WTC11 (cell line): ENCODE measurements around the gene ZNF593. TPM values are rescaled to one million over a fixed set of nuclear protein-coding genes. Genes with fewer than 3 reads are reported as not detected.

ENCODE experiments used
- ATAC-seq: fragments of 200-7000 bp; cut with Tn5 transposase; 2 replicates; pipeline ENCODE4 v1.10.0; 2021; ENCODE audit warnings: mild to moderate bottlenecking, moderate library complexity
- CTCF ChIA-PET: fragments of 300-600 bp; sonication (Branson Sonifier 250); formaldehyde crosslinking; loops from one replicate; lab custom pipeline; 2021; ENCODE audit warnings: antibody characterized with exemption; lab: Charles Lee
- POLR2A ChIA-PET: fragments of 350-600 bp; sonication (Branson Sonifier 250); formaldehyde crosslinking; loops from one replicate; lab custom pipeline; 2021; ENCODE audit warnings: antibody characterized with exemption; lab: Charles Lee
- DNase-seq: peaks from one replicate; pipeline ENCODE4 v3.0.0; 2021; ENCODE audit warnings: low spot score
- H3K27ac Mint-ChIP-seq: 2 replicates; pipeline ENCODE4 v1.8.0; 2021; ENCODE audit warnings: mixed read lengths
- H3K27me3 Mint-ChIP-seq: 2 replicates; pipeline ENCODE4 v1.8.0; 2021; ENCODE audit warnings: low read depth, mild to moderate bottlenecking, moderate library complexity, mixed read lengths
- H3K36me3 Mint-ChIP-seq: 2 replicates; pipeline ENCODE4 v1.8.0; 2021; ENCODE audit warnings: mixed read lengths
- H3K4me1 Mint-ChIP-seq: 2 replicates; pipeline ENCODE4 v1.8.0; 2022; ENCODE audit warnings: mixed read lengths
- H3K4me3 Mint-ChIP-seq: 2 replicates; pipeline ENCODE4 v1.8.0; 2021; ENCODE audit warnings: mild to moderate bottlenecking, moderate library complexity, mixed read lengths
- H3K9me3 Mint-ChIP-seq: 2 replicates; pipeline ENCODE4 v1.8.0; 2021; ENCODE audit warnings: mixed read lengths
- ATF6 ChIP-seq: sonication (generic); formaldehyde crosslinking; IDR thresholded peaks from 2 replicates; pipeline ENCODE4 v1.8.1; 2023; ENCODE audit warnings: mild to moderate bottlenecking, missing genetic modification reagents
- CTCF ChIP-seq: fragments of 200-600 bp; IDR thresholded peaks from 2 replicates; pipeline ENCODE4 v1.8.0; 2022; ENCODE audit warnings: antibody characterized with exemption
- E2F1 ChIP-seq: sonication (generic); formaldehyde crosslinking; IDR thresholded peaks from 2 replicates; pipeline ENCODE4 v1.8.0; 2022; ENCODE audit warnings: mild to moderate bottlenecking, missing genetic modification reagents
- E2F5 ChIP-seq: sonication (generic); formaldehyde crosslinking; IDR thresholded peaks from 2 replicates; pipeline ENCODE4 v1.8.1; 2022; ENCODE audit warnings: mild to moderate bottlenecking, moderate library complexity, missing genetic modification reagents
- ELF4 ChIP-seq: sonication (generic); formaldehyde crosslinking; IDR thresholded peaks from 2 replicates; pipeline ENCODE4 v1.8.1; 2022; ENCODE audit warnings: low read depth, mild to moderate bottlenecking, moderate library complexity, missing genetic modification reagents
- ESRRA ChIP-seq: sonication (generic); formaldehyde crosslinking; IDR thresholded peaks from 2 replicates; pipeline ENCODE4 v1.8.1; 2022; ENCODE audit warnings: mild to moderate bottlenecking, missing genetic modification reagents, borderline replicate concordance
- GTF2I ChIP-seq: fragments of 250-450 bp; sonication (Bioruptor Pico); conservative IDR thresholded peaks from 2 replicates; pipeline ENCODE4 v1.4.0; 2021; ENCODE audit warnings: mild to moderate bottlenecking
- MYBL2 ChIP-seq: sonication (generic); formaldehyde crosslinking; IDR thresholded peaks from 2 replicates; pipeline ENCODE4 v1.8.1; 2023; ENCODE audit warnings: mild to moderate bottlenecking, moderate library complexity, missing genetic modification reagents
- NR1H2 ChIP-seq: sonication (generic); formaldehyde crosslinking; IDR thresholded peaks from 2 replicates; pipeline ENCODE4 v1.9.0; 2021; ENCODE audit warnings: mild to moderate bottlenecking, moderate library complexity, missing genetic modification reagents
- NR3C1 ChIP-seq: sonication (generic); formaldehyde crosslinking; conservative IDR thresholded peaks from 2 replicates; pipeline ENCODE4 v1.8.1; 2023; ENCODE audit warnings: low read depth, mild to moderate bottlenecking, missing genetic modification reagents
- TEAD1 ChIP-seq: sonication (generic); formaldehyde crosslinking; IDR thresholded peaks from 2 replicates; pipeline ENCODE4 v1.8.0; 2022; ENCODE audit warnings: mild to moderate bottlenecking, missing genetic modification reagents
- ZBTB21 ChIP-seq: sonication (generic); formaldehyde crosslinking; IDR thresholded peaks from 2 replicates; pipeline ENCODE4 v1.8.1; 2023; ENCODE audit warnings: mild to moderate bottlenecking, missing genetic modification reagents, borderline replicate concordance
- ZNF138 ChIP-seq: sonication (generic); formaldehyde crosslinking; conservative IDR thresholded peaks from 2 replicates; pipeline ENCODE4 v1.8.1; 2022; ENCODE audit warnings: mild to moderate bottlenecking, moderate library complexity, missing genetic modification reagents
- ZNF512 ChIP-seq: sonication (generic); formaldehyde crosslinking; IDR thresholded peaks from 2 replicates; pipeline ENCODE4 v1.8.1; 2022; ENCODE audit warnings: missing genetic modification reagents, borderline replicate concordance
- total RNA-seq: library from RNA; stranded (reverse); gene quantifications from 3 replicates; pipeline ENCODE4 v1.2.3, GENCODE V29; 2021

ZNF593 gene
- total RNA-seq, 1 experiment from 2014 or later: 49.1 TPM

GRCh38 chr1:26125946-26126320 is 43.8 kb upstream of the ZNF593 start:
- no peak for TF ChIP-seq ATF6
- no peak for TF ChIP-seq ZBTB21
- TF ChIP-seq CTCF: no peak
- H3K27me3 Mint-ChIP-seq: no peaks in the 10 kb centered on the region
- H3K36me3 Mint-ChIP-seq: 0 out of 2 replicates have a peak, but pooled peaks cover 3% of the 10 kb centered on the region
- no peak overlapping the region for H3K4me3 Mint-ChIP-seq
- no peak for DNase-seq
- CTCF ChIA-PET: interaction anchor here (1.2 to 4.2 kb wide), 2 partner anchors 19 to 64 kb away, joined by 3 to 31 read pairs; partner anchors contain the start of gene CATSPER4
- H3K9me3 Mint-ChIP-seq: no peaks in the 10 kb centered on the region
- ATAC-seq: no peak
- POLR2A ChIA-PET: no interaction called here
- peaks cover 12% of the 10 kb centered on the region for H3K4me1 Mint-ChIP-seq
- no peak overlapping the region for H3K27ac Mint-ChIP-seq

- ATAC-seq (no peak), DNase-seq (no peak)
- no peaks in the 10 kb centered on the region for H3K27me3 Mint-ChIP-seq
- H3K9me3 Mint-ChIP-seq: no peaks in the 10 kb centered on the region
- no peak for TF ChIP-seq E2F5 (CRISPR knock-in tag)
- no peak for TF ChIP-seq NR1H2 (CRISPR knock-in tag)
- no peak for TF ChIP-seq ESRRA (CRISPR knock-in tag)
- no peak for TF ChIP-seq MYBL2 (CRISPR knock-in tag)
- TF ChIP-seq E2F1: no peak
- TF ChIP-seq ZNF512 (CRISPR knock-in tag): no peak
- TF ChIP-seq TEAD1 (CRISPR knock-in tag): no peak
- no peak for TF ChIP-seq NR3C1 (CRISPR knock-in tag)
- no peak for TF ChIP-seq ELF4
- no peak for TF ChIP-seq GTF2I
- TF ChIP-seq ZNF138 (CRISPR knock-in tag): no peak
- ChIA-PET CTCF (interaction anchor here (0.6 to 4.2 kb wide), 5 partner anchors 13 to 89 kb away, joined by 3 to 31 read pairs (median 5); partner anchors contain the start of gene CATSPER4), POLR2A (no interaction called here)
- no peak overlapping the region for H3K4me3 Mint-ChIP-seq
- H3K4me1 Mint-ChIP-seq: peaks cover 12% of the 10 kb centered on the region
- H3K36me3 Mint-ChIP-seq: 0 out of 2 replicates have a peak, but pooled peaks cover 3% of the 10 kb centered on the region
- peak overlapping the region; percentile 26; the same call in 1 of the 2 replicates for H3K27ac Mint-ChIP-seq
These were observed 43.2 kb upstream of the ZNF593 start for GRCh38 chr1:26126321-26127084.
